NCI-H510A (cell line): ENCODE data around the gene ACTN2.

Experiments used
- DNase-seq: peaks from one replicate; lab custom pipeline; 2025; lab: John Stamatoyannopoulos, UW

The ACTN2 gene

GRCh38 chr1:236774926-236775325 is 88.6 kb downstream of the ACTN2 start:
- no peak for DNase-seq

- DNase-seq, result no peak
Measured at GRCh38 chr1:236779312-236779711, 93.0 kb downstream of the ACTN2 start.

GRCh38 chr1:236785477-236785876 is 99.2 kb downstream of the ACTN2 start:
- DNase-seq, result no peak

GRCh38 chr1:236786453-236786852 is 100.2 kb downstream of the ACTN2 start:
- no peak for DNase-seq

GRCh38 chr1:236794585-236795034 is 108.3 kb downstream of the ACTN2 start:
- no peak for DNase-seq

GRCh38 chr1:236795035-236795756 is 108.9 kb downstream of the ACTN2 start, which contains the start of gene MTR:
MTR (plus strand) TSS chr1:236795292; CDS start chr1:236795704, 412 bp downstream.
- DNase-seq, result peak; percentile 88

- DNase-seq, result no peak
Measured at GRCh38 chr1:236795757-236796667, 109.7 kb downstream of the ACTN2 start.

- DNase-seq, result no peak
Measured at GRCh38 chr1:236799001-236799400, 112.7 kb downstream of the ACTN2 start.

- no peak for DNase-seq
Measured at GRCh38 chr1:236800002-236800620, 113.8 kb downstream of the ACTN2 start.

- no peak for DNase-seq
Measured at GRCh38 chr1:236800623-236801022, 114.3 kb downstream of the ACTN2 start.

GRCh38 chr1:236802264-236802663 is 116.0 kb downstream of the ACTN2 start:
- DNase-seq, result no peak

- no peak for DNase-seq
Measured at GRCh38 chr1:236806634-236807033, 120.3 kb downstream of the ACTN2 start.

GRCh38 chr1:236808005-236808404 is 121.7 kb downstream of the ACTN2 start:
- no peak for DNase-seq

- DNase-seq, result no peak
Measured at GRCh38 chr1:236808564-236809130, 122.3 kb downstream of the ACTN2 start.

- no peak for DNase-seq
Measured at GRCh38 chr1:236809148-236809547, 122.8 kb downstream of the ACTN2 start.

- DNase-seq, result no peak
Measured at GRCh38 chr1:236810018-236810417, 123.7 kb downstream of the ACTN2 start.

- no peak for DNase-seq
Measured at GRCh38 chr1:236812334-236813030, 126.2 kb downstream of the ACTN2 start.
